CD4-positive, alpha-beta T cell treated with Interleukin-21 for 1 hour (primary cell): Measurements from ENCODE around the gene RBL2.
A peak's percentile ranks its signal among the peaks of the same experiment; 100 is the strongest.

Experiments
- DNase-seq: peaks from one replicate; pipeline ENCODE4 v3.0.0-alpha.2; 2020

The RBL2 gene

GRCh38 chr16:53457670-53458069 lies 23.4 kb downstream of the RBL2 start:
- DNase-seq = peak; percentile 86

DNA sequence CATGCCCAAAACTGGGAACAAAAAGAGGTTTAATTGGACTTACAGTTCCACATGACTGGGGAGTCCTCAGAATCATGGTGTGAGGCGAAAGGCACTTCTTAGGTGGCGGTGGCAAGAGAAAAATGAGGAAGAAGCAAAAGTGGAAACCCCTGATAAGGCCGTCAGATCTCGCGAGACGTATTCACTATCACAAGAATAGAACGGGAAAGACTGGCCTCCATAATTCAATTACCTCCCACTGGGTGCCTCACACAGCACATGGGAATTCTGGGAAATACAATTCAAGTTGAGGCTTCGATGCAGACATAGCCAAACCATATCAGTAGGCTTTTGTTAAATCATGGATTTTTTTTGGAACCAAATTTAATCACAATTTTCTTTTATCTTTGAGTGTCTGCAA lies 24.4 kb downstream of the RBL2 start:
- DNase-seq = no peak

DNA sequence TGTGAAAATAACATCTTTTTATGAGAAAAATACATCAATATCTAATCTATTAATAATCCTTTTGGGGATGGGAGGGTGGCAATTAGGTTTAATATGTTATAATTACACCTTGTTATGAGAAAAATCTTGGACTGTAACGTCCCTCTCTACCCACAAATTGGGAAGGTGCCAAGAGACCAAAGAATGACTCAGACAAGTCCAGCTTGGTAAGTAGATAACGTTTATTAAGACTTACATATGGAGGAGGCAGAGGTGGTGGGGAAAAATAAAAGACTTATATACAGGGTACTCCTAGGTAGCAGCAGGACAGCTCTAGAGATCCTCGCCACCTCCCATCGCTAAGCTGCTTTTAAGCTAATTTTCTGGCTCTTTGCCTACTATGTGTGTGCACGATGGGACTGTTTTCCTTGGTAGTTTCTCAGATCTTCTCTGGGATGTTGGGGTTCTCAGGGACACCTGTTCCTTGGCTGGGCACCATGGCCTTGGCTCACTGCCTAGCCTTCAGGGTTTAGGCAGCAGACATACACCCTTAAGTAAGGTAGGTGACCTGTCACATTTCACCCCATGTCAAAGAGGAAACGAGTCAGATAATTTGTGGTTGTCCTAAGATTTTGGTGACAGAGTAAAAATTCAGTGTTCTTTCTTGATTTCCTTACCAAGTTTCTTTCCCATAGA lies 31.5 kb downstream of the RBL2 start:
- DNase-seq = no peak

DNA sequence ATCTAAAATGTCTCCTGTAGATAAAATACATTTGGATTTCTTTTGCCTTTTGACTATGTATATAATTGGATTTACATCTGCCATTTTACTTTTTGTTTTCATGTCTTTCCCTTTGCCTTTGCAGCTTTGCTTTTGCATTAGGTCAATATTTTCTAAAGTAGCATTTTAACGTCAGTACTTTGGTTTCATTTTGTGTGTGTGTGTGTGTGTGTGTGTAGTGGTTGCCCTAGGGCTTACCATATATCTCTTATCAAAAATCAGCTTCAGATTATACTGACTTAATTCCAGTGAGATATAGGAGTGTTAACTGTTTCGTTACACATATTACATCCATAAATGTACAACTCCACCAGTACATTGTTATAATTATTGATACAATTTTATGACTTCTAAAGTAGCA lies 42.6 kb downstream of the RBL2 start:
- no peak for DNase-seq

DNA sequence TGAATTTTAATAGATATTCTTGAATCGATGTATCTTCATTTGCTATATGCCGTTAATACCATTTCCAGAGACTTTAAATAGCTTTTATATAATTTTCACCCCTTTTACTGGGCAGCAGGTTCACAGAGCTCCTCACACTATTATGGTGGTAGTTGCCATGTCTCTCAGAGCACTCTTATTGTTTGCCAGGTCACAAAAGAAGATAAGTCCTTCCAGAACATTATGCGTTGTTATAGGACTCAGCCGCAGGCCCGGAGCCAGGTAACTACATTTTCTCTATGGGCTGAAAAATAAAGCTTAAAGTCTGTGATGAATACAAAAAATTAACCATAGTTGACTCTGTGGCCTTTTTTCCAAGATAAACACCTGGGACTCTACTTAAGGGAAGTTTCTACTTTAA lies 44.7 kb downstream of the RBL2 start:
- no peak for DNase-seq

DNA sequence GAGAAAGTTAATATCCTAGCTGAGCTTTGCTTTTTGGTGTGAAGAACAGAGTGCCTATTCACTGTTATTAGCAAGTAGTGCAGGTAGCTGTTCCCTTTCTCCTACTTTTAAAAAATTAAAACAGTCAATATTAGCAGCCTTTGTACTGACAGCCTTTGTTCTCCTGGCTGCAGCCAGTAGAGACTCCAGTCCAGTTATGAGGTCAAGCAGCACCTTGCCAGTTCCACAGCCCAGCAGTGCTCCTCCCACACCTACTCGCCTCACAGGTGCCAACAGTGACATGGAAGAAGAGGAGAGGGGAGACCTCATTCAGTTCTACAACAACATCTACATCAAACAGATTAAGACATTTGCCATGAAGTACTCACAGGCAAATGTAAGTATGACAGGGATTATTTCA lies 46.1 kb downstream of the RBL2 start:
- no peak for DNase-seq

GRCh38 chr16:53482123-53482522 lies 47.9 kb downstream of the RBL2 start:
- no peak for DNase-seq

- DNase-seq = no peak
These were observed 50.3 kb downstream of the RBL2 start for GRCh38 chr16:53484542-53484941.

GRCh38 chr16:53486230-53486629 lies 52.0 kb downstream of the RBL2 start:
- no peak for DNase-seq

DNA sequence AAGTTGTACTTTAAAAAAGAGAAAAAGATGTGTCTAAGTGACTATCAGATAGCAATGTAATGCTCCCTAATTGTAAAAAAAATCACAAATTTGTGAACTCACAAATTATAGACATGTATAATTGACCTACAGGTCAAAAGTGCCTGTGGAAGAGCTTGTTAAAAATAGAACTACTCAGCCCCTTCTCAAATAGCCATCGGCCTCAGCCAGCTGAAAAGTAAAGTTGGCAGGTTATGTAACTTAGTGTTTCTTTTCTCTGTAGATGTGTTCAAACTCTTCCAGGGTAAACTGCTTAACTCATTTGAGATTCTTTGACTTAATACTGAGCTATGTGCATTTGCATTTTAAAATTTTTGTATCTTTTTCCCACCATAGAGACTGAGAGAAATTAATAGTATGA lies 55.5 kb downstream of the RBL2 start:
- no peak for DNase-seq

DNA sequence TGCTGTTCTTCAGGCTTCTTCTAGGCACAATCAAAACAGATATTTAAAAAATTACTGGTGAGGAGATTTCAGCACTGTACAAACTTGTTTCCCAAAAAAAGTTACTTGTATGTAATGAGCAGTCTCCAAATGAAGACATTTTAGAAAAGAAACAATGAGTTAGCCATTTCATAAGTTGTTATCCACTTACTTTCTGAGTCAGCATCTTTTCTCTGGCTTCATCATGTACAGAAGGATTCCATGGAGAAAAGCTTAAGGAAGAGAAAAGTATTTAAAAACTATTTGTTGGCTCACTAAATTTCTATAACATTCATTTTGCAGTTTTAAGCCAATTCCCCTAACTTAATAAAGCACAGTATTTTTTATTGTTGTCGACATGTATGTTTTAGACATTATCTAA lies 58.2 kb downstream of the RBL2 start:
- DNase-seq = no peak

DNA sequence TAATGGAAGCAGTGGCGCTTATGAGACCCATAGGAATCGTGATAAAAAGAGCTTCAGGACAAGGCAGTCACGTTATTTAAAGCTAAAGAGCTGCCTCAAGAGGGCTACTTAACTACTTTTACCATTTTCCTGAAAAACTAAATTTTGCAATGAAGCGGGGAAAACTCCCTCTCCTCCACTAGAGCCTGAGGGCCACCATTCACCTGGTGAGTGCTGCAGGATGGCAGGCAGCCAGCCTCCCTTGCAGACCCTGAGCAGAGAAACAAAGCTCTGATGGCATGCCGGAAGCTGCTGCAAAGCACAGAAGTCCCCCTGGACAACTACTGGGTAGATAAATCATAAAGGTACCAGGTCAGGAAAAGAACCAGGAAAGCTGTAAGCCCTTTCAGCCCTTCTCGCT lies 60.4 kb downstream of the RBL2 start:
- no peak for DNase-seq

- DNase-seq = peak; percentile 13
These were observed 61.1 kb downstream of the RBL2 start for GRCh38 chr16:53495325-53495724.

GRCh38 chr16:53498984-53499383 lies 64.7 kb downstream of the RBL2 start:
- no peak for DNase-seq

- no peak for DNase-seq
These were observed 67.1 kb downstream of the RBL2 start for GRCh38 chr16:53501216-53501859.

GRCh38 chr16:53502331-53503269 lies 68.3 kb downstream of the RBL2 start, which contains the start of gene AKTIP:
AKTIP (minus strand) TSS chr16:53503209; CDS start chr16:53500259, 2,950 bp downstream.
- DNase-seq = peak; percentile 24

DNA sequence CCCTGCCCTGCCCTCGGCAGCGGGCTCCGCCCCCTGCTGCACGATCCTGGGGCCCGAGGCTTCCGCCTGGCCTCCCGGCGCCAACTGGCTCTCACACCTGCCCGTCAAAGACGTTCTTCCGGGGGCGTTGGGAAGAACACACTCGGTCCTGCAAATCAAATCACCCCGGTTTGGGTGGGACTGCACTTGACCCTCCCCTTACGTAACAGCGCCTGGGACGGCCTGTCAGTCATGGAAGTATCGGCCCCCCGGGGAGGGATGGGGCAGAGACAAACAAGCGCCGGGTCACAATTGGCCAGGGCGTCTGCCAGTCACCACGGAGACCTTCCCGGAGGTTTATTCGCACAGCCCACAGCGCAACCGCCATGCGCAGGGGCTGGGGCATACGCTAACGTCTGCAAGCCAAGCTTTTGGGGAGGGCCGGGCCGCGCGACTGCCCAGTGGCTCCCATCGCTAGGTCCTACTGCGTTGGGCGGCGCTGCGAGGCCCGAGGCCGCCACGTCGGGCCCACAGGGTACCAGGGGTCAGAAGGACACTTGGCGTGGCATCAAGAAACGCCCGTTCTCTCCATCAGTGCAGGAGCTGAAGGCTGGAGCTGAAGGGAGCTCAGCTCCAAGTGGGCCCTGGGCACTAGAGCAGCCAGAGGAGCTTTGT lies 69.1 kb downstream of the RBL2 start:
- DNase-seq = peak; percentile 100

GRCh38 chr16:53503991-53504663 lies 69.9 kb downstream of the RBL2 start:
- peak; percentile 41 for DNase-seq

DNA sequence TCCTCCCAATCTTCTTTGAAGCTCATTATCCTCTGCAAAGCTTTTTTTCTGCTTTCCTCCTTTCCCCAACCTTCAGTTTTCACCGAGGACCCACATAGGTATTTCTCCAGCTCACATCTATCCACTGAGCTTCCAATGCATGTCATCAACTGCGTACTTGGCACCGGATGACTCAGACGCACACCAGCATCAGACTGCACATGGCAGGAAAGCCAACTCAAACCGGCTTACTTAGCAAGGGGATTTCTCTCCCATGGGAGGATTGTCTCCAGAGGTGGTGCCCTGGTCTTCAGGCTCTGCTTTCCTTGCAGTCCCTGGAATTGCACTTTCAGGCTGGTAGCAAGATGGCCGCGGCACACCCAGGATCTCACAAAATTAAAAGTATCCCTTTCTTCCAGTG lies 70.4 kb downstream of the RBL2 start:
- DNase-seq = peak; percentile 30

DNA sequence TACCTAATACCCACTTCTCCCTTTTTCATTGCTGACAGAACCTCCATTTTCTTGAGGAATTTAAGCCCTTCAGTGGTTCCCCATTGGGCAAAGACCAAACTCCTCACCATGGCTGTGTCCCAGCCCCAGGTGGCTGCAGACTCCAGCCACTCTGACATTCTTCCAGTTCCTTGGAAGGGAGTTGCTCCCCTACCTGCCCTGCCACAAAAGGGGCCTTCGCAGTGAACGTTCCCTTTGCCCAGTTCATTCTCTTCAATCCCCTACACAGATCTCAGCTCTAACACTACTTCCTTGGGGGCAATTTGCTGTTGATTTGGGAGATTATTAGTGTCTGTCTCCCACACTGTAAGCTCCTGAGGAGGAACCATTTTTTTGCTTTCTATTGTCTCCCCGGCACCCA lies 72.0 kb downstream of the RBL2 start:
- DNase-seq = no peak

- DNase-seq = no peak
These were observed 73.4 kb downstream of the RBL2 start for GRCh38 chr16:53507464-53508179.
